Measurements from ENCODE around the gene GCGR. TPM values are rescaled to one million over a fixed set of nuclear protein-coding genes. Genes with fewer than 3 reads are reported as not detected.

Gene GCGR
- polyA plus RNA-seq, 1 donor (not counting 4 experiments of a cell fraction or from before 2014, with no cell fraction given) = not detected

- H3K27me3 ChIP-seq (ENCODE audit: control insufficient read depth, extremely low read depth, insufficient read depth, low read length) = peaks cover 16% of the 10 kb centered on the region
- H3K27ac ChIP-seq (ENCODE audit: control insufficient read depth, insufficient read depth, low read length) = no peak overlapping the region
- dilution Hi-C loops (cut with MboI; ENCODE audit: extremely low pct_ligation_motif_present, low sequenced_read_pairs) = no loop called here
- no peak overlapping the region for H3K4me2 ChIP-seq (ENCODE audit: control insufficient read depth, extremely low read depth, insufficient read depth, low read depth, low read length)
- H3K9me3 ChIP-seq (ENCODE audit: control insufficient read depth, low read depth, low read length) = no peaks in the 10 kb centered on the region
- H2AFZ ChIP-seq (ENCODE audit: control insufficient read depth, low read length) = no peak overlapping the region
- H3K79me2 ChIP-seq (ENCODE audit: control insufficient read depth, insufficient read depth, low read length) = no peaks in the 10 kb centered on the region
- H3K4me3 ChIP-seq (ENCODE audit: control insufficient read depth in 2 of 3, extremely low read depth in 1 of 3, insufficient read depth in 2 of 3, low read depth in 1 of 3, low read length in 3 of 3) = no peak overlapping the region
- H3K4me1 ChIP-seq (ENCODE audit: control insufficient read depth, extremely low read depth, insufficient read depth, low read length) = peaks cover 11% of the 10 kb centered on the region
- FAIRE-seq = no peak
- no peaks in the 10 kb centered on the region for H3K9me1 ChIP-seq (ENCODE audit: control insufficient read depth, extremely low read depth, insufficient read depth, low read length)
- H4K20me1 ChIP-seq (ENCODE audit: control insufficient read depth, extremely low read depth, insufficient read depth, low read length) = no peaks in the 10 kb centered on the region
- DNase-seq (ENCODE audit: low read depth, low spot score) = no peak
- no peak overlapping the region for H3K9ac ChIP-seq (ENCODE audit: control insufficient read depth, extremely low read depth, insufficient read depth, low read length)
- TF ChIP-seq EZH2 (IDR thresholded peaks at IDR 0.05; ENCODE audit: low read length) (no peak), CTCF (optimal IDR thresholded peaks at IDR 0.05 in 1 of 3, IDR thresholded peaks at IDR 0.05 in 1 of 3, conservative IDR thresholded peaks at IDR 0.05 in 1 of 3; ENCODE audit: extremely low read depth in 1 of 3, insufficient read depth in 2 of 3, low read length in 3 of 3) (no peak)
- H3K36me3 ChIP-seq (ENCODE audit: control insufficient read depth in 2 of 2, extremely low read depth in 1 of 2, insufficient read depth in 2 of 2, low read length in 2 of 2) = no peaks in the 10 kb centered on the region
These were observed 13.8 kb downstream of the GCGR start for GRCh38 chr17:81817758-81818147.

- H4K20me1 ChIP-seq (ENCODE audit: control insufficient read depth, extremely low read depth, insufficient read depth, low read length) = no peaks in the 10 kb centered on the region
- dilution Hi-C loops (cut with MboI; ENCODE audit: extremely low pct_ligation_motif_present, low sequenced_read_pairs) = no loop called here
- H3K4me3 ChIP-seq (ENCODE audit: control insufficient read depth in 2 of 3, extremely low read depth in 1 of 3, insufficient read depth in 2 of 3, low read depth in 1 of 3, low read length in 3 of 3) = no peak overlapping the region
- no peak overlapping the region for H3K27ac ChIP-seq (ENCODE audit: control insufficient read depth, insufficient read depth, low read length)
- H3K4me2 ChIP-seq (ENCODE audit: control insufficient read depth, extremely low read depth, insufficient read depth, low read depth, low read length) = no peak overlapping the region
- no peaks in the 10 kb centered on the region for H3K9me3 ChIP-seq (ENCODE audit: control insufficient read depth, low read depth, low read length)
- TF ChIP-seq CTCF (optimal IDR thresholded peaks at IDR 0.05 in 1 of 3, IDR thresholded peaks at IDR 0.05 in 1 of 3, conservative IDR thresholded peaks at IDR 0.05 in 1 of 3; ENCODE audit: extremely low read depth in 1 of 3, insufficient read depth in 2 of 3, low read length in 3 of 3) (no peak), EZH2 (IDR thresholded peaks at IDR 0.05; ENCODE audit: low read length) (no peak)
- no peaks in the 10 kb centered on the region for H3K79me2 ChIP-seq (ENCODE audit: control insufficient read depth, insufficient read depth, low read length)
- FAIRE-seq = no peak
- no peaks in the 10 kb centered on the region for H3K9me1 ChIP-seq (ENCODE audit: control insufficient read depth, extremely low read depth, insufficient read depth, low read length)
- H3K36me3 ChIP-seq (ENCODE audit: control insufficient read depth in 2 of 2, extremely low read depth in 1 of 2, insufficient read depth in 2 of 2, low read length in 2 of 2) = peaks cover 0 to 1% of the 10 kb centered on the region in 2 experiments
- peaks cover 16% of the 10 kb centered on the region for H3K27me3 ChIP-seq (ENCODE audit: control insufficient read depth, extremely low read depth, insufficient read depth, low read length)
- H3K4me1 ChIP-seq (ENCODE audit: control insufficient read depth, extremely low read depth, insufficient read depth, low read length) = peaks cover 11% of the 10 kb centered on the region
- no peak overlapping the region for H3K9ac ChIP-seq (ENCODE audit: control insufficient read depth, extremely low read depth, insufficient read depth, low read length)
- no peak overlapping the region for H2AFZ ChIP-seq (ENCODE audit: control insufficient read depth, low read length)
- no peak for DNase-seq (ENCODE audit: low read depth, low spot score)
These were observed 15.8 kb downstream of the GCGR start for GRCh38 chr17:81819708-81820107.

Measured in keratinocyte (primary cell).